AG09319 (cell line): ENCODE measurements around the gene GBX2.

Experiments used
- DNase-seq: peaks from one replicate; pipeline ENCODE4 v3.0.0-alpha.2; 2010; ENCODE audit warnings: low read depth; ENCODE audit errors: extremely low read depth
- CTCF ChIP-seq: IDR thresholded peaks from 2 replicates; pipeline ENCODE4 v1.5.1; 2011; ENCODE audit warnings: low read depth, mild to moderate bottlenecking, inconsistent platforms, low read length, moderate library complexity

Gene GBX2

GRCh38 chr2:236127010-236127409 lies 41.2 kb downstream of the GBX2 start:
- no peak for DNase-seq

GRCh38 chr2:236125541-236125940 lies 42.6 kb downstream of the GBX2 start:
- TF ChIP-seq CTCF, result no peak
- DNase-seq, result no peak

More at GRCh38 chr2:236127010-236127409, 41.2 kb downstream of the GBX2 start:
- TF ChIP-seq CTCF, result no peak

GRCh38 chr2:236124182-236124893 lies 43.8 kb downstream of the GBX2 start:
- TF ChIP-seq CTCF, result no peak
- no peak for DNase-seq

GRCh38 chr2:236123716-236124115 lies 44.5 kb downstream of the GBX2 start:
- no peak for TF ChIP-seq CTCF
- no peak for DNase-seq

- no peak for DNase-seq
- no peak for TF ChIP-seq CTCF
These were observed 46.0 kb downstream of the GBX2 start for GRCh38 chr2:236122236-236122635.

- no peak for DNase-seq
- TF ChIP-seq CTCF, result no peak
These were observed 46.6 kb downstream of the GBX2 start for GRCh38 chr2:236121546-236121945.

GRCh38 chr2:236120829-236121228 lies 47.4 kb downstream of the GBX2 start:
- no peak for DNase-seq
- no peak for TF ChIP-seq CTCF
